IMR-90 (cell line): ENCODE results near the gene TACC2. TPM values are rescaled to one million over a fixed set of nuclear protein-coding genes. Genes with fewer than 3 reads are reported as not detected.

Experiments
- ATAC-seq: fragments of 200-7000 bp; cut with Tn5 transposase; 2 replicates; pipeline ENCODE4 v1.9.1; 2020; ENCODE audit warnings: low read depth, mild to moderate bottlenecking, moderate library complexity
- BruUV-seq: library from RNA; stranded (reverse); fragments of 400-500 nt; replicated peaks from 2 replicates; lab custom pipeline; 2021; lab: Mats Ljungman, UMichigan
- CTCF ChIA-PET: fragments of 300-600 bp; formaldehyde crosslinking; extraction: SDS; loops from one replicate; lab custom pipeline; 2021; ENCODE audit warnings: antibody characterized with exemption; lab: Yijun Ruan, JAX
- POLR2A ChIA-PET: fragments of 300-600 bp; sonication (Branson Sonifier 250); formaldehyde crosslinking; loops from one replicate; lab custom pipeline; 2022; ENCODE audit warnings: antibody characterized with exemption; ENCODE audit not compliant: unreplicated experiment; lab: Charles Lee
- DNase-seq: peaks from one replicate; pipeline ENCODE4 v3.0.0; 2013
- H2AFZ ChIP-seq: replicated peaks from 2 replicates; pipeline ENCODE3; 2013; ENCODE audit warnings: low read length, mild to moderate bottlenecking; ENCODE audit not compliant: poor library complexity
- H2AK5ac ChIP-seq: 2 replicates; pipeline ENCODE4 v1.6.1; 2013; ENCODE audit warnings: low read depth, low read length, inconsistent platforms
- H2AK9ac ChIP-seq: replicated peaks from 2 replicates; pipeline ENCODE3; 2013; ENCODE audit warnings: mild to moderate bottlenecking, low read depth, low read length, moderate library complexity; ENCODE audit not compliant: poor library complexity
- H2BK120ac ChIP-seq: 2 replicates; pipeline ENCODE4 v1.6.1; 2013; ENCODE audit warnings: low read depth, low read length, inconsistent platforms
- H2BK15ac ChIP-seq: 3 replicates; pipeline ENCODE4 v1.6.1; 2013; ENCODE audit warnings: low read depth, low read length, inconsistent platforms
- H2BK20ac ChIP-seq: 2 replicates; pipeline ENCODE4 v1.6.1; 2013; ENCODE audit warnings: low read depth, mild to moderate bottlenecking, inconsistent platforms, low read length, moderate library complexity
- H2BK5ac ChIP-seq: 2 replicates; pipeline ENCODE4 v1.6.1; 2013; ENCODE audit warnings: mild to moderate bottlenecking, low read depth, low read length, inconsistent platforms; ENCODE audit not compliant: poor library complexity, severe bottlenecking
- H3K14ac ChIP-seq: replicated peaks from 2 replicates; pipeline ENCODE4 v1.6.1; 2013; ENCODE audit warnings: low read depth, low read length, inconsistent platforms
- H3K18ac ChIP-seq: 2 replicates; pipeline ENCODE4 v1.6.1; 2013; ENCODE audit warnings: low read depth, low read length, control low read depth
- H3K23ac ChIP-seq: 2 replicates; pipeline ENCODE4 v1.6.1; 2013; ENCODE audit warnings: low read depth, low read length, inconsistent platforms
- H3K27ac ChIP-seq: 2 replicates; pipeline ENCODE4 v1.5.1; 2013; ENCODE audit warnings: mild to moderate bottlenecking, control low read depth, low read length; ENCODE audit not compliant: insufficient read depth
- H3K27me3 ChIP-seq: 2 replicates; pipeline ENCODE4 v1.6.1; 2013; ENCODE audit warnings: low read length; ENCODE audit not compliant: control insufficient read depth, insufficient read depth
- H3K36me3 ChIP-seq: 2 replicates; pipeline ENCODE4 v1.6.1; 2013; ENCODE audit warnings: low read length, mixed read lengths; ENCODE audit not compliant: control insufficient read depth, insufficient read depth
- H3K4ac ChIP-seq: 2 replicates; pipeline ENCODE4 v1.6.1; 2013; ENCODE audit warnings: low read depth, low read length, inconsistent platforms
- H3K4me1 ChIP-seq: 2 replicates; pipeline ENCODE4 v1.6.1; 2013; ENCODE audit warnings: low read length, mixed read lengths; ENCODE audit not compliant: control insufficient read depth, insufficient read depth
- H3K4me2 ChIP-seq: 2 replicates; pipeline ENCODE4 v1.6.1; 2013; ENCODE audit warnings: low read depth, mild to moderate bottlenecking, control low read depth, low read length, moderate library complexity
- H3K4me3 ChIP-seq: 2 replicates; pipeline ENCODE4 v1.5.1; 2013; ENCODE audit warnings: low read depth, mild to moderate bottlenecking, control low read depth, low read length, moderate library complexity; ENCODE audit not compliant: insufficient read depth
- H3K56ac ChIP-seq: 2 replicates; pipeline ENCODE4 v1.6.1; 2013; ENCODE audit warnings: low read length, inconsistent platforms; ENCODE audit not compliant: insufficient read depth; ENCODE audit errors: extremely low read depth
- H3K79me1 ChIP-seq, 2 experiments: 2 replicates each; pipeline ENCODE4 v1.6.1; 2013; ENCODE audit warnings: low read length in 2 of 2, inconsistent platforms in 1 of 2, low read depth in 1 of 2
- H3K9ac ChIP-seq: 2 replicates; pipeline ENCODE4 v1.6.1; 2013; ENCODE audit warnings: low read depth, low read length, control low read depth
- H3K9me1 ChIP-seq: 2 replicates; pipeline ENCODE4 v1.6.1; 2013; ENCODE audit warnings: low read length, inconsistent platforms; ENCODE audit not compliant: insufficient read depth
- H3K9me3 ChIP-seq: 2 replicates; pipeline ENCODE4 v1.6.1; 2013; ENCODE audit warnings: low read length; ENCODE audit not compliant: control insufficient read depth, insufficient read depth
- H4K20me1 ChIP-seq: 2 replicates; pipeline ENCODE4 v1.6.1; 2013; ENCODE audit warnings: low read length, inconsistent platforms; ENCODE audit not compliant: insufficient read depth
- H4K5ac ChIP-seq: 2 replicates; pipeline ENCODE4 v1.6.1; 2013; ENCODE audit warnings: mild to moderate bottlenecking, low read depth, low read length, control low read depth
- H4K8ac ChIP-seq, 2 experiments: 2 replicates each; pipeline ENCODE4 v1.6.1; 2013; ENCODE audit warnings: low read depth in 2 of 2, low read length in 2 of 2, control low read depth in 1 of 2, inconsistent platforms in 1 of 2
- H4K91ac ChIP-seq: 2 replicates; pipeline ENCODE4 v1.6.1; 2013; ENCODE audit warnings: low read depth, low read length, inconsistent platforms; ENCODE audit not compliant: insufficient read depth
- BHLHE40 ChIP-seq: fragments of 150-350 bp; IDR thresholded peaks from 2 replicates; pipeline ENCODE4 v1.6.1; 2016; ENCODE audit warnings: mild to moderate bottlenecking, low read depth, low read length
- CEBPB ChIP-seq: IDR thresholded peaks from 2 replicates; pipeline ENCODE4 v1.6.1; 2012; ENCODE audit warnings: low read depth, low read length, improper control_type of control experiment
- CHD1 ChIP-seq: IDR thresholded peaks from 2 replicates; pipeline ENCODE4 v1.6.1; 2012; ENCODE audit warnings: low read depth, low read length, improper control_type of control experiment
- FOS ChIP-seq: fragments of 150-350 bp; IDR thresholded peaks from 2 replicates; pipeline ENCODE4 v1.6.1; 2016; ENCODE audit warnings: low read depth, low read length
- MAFK ChIP-seq: IDR thresholded peaks from 2 replicates; pipeline ENCODE4 v1.6.1; 2012; ENCODE audit warnings: low read depth, low read length, improper control_type of control experiment
- MAZ ChIP-seq: IDR thresholded peaks from 2 replicates; pipeline ENCODE4 v1.6.1; 2012; ENCODE audit warnings: low read depth, mild to moderate bottlenecking, low read length, improper control_type of control experiment, moderate library complexity, borderline replicate concordance
- MXI1 ChIP-seq: IDR thresholded peaks from 2 replicates; pipeline ENCODE4 v1.6.1; 2012; ENCODE audit warnings: low read depth, mild to moderate bottlenecking, low read length, moderate library complexity, borderline replicate concordance
- NFE2L2 ChIP-seq: fragments of 150-350 bp; IDR thresholded peaks from 2 replicates; pipeline ENCODE4 v1.6.1; 2016; ENCODE audit warnings: low read depth, mild to moderate bottlenecking, low read length
- POLR2A ChIP-seq: IDR thresholded peaks from 2 replicates; pipeline ENCODE4 v1.6.1; 2012; ENCODE audit warnings: mild to moderate bottlenecking, low read depth, low read length
- RAD21 ChIP-seq: IDR thresholded peaks from 2 replicates; pipeline ENCODE4 v1.6.1; 2012; ENCODE audit warnings: low read length, improper control_type of control experiment
- RCOR1 ChIP-seq: IDR thresholded peaks from 2 replicates; pipeline ENCODE4 v1.6.1; 2012; ENCODE audit warnings: mild to moderate bottlenecking, low read length, improper control_type of control experiment; ENCODE audit not compliant: insufficient replicate concordance
- RFX5 ChIP-seq: IDR thresholded peaks from 2 replicates; pipeline ENCODE4 v1.8.0; 2012; ENCODE audit warnings: low read depth, mild to moderate bottlenecking, low read length, moderate library complexity
- SMC3 ChIP-seq: fragments of 150-350 bp; IDR thresholded peaks from 2 replicates; pipeline ENCODE4 v1.6.1; 2016; ENCODE audit warnings: low read depth, mild to moderate bottlenecking, antibody characterized with exemption, low read length, moderate library complexity
- WGBS, 2 experiments: methylation state at CpG; one replicate each; pipeline versions ENCODE4 v1.1.5 to v1.1.7; 2013; ENCODE audit warnings: missing lambda C conversion rate in 2 of 2; ENCODE audit not compliant: insufficient read length in 1 of 2; ENCODE audit errors: extremely low coverage in 2 of 2; 5-methylcytosine and 5-hydroxymethylcytosine counted together
- dilution Hi-C: fragments of 300-500 bp; cut with HindIII; formaldehyde crosslinking; loops from one replicate; pipeline ENCODE4 v1.14.3; 2018; ENCODE audit warnings: low sequenced_read_pairs; ENCODE audit not compliant: unreplicated experiment
- in situ Hi-C: fragments of 300-500 bp; cut with MboI; formaldehyde crosslinking; loops from 3 replicates; pipeline ENCODE4 v1.14.3; 2019; ENCODE audit warnings: low sequenced_read_pairs, inconsistent platforms, mixed read lengths
- intact Hi-C: fragments of 100-400 bp; cut with micrococcal nuclease; formaldehyde crosslinking; loops from 2 replicates; pipeline ENCODE4 v1.10.0; 2022
- polyA plus RNA-seq, 3 experiments: library from polyadenylated mRNA; depleted of rRNA; stranded (reverse); fragments of >200 nt; gene quantifications; 2 replicates each; pipeline ENCODE4 v1.2.3, GENCODE V29; 2012; ENCODE audit warnings: low replicate concordance in 1 of 3
- total RNA-seq: library from RNA; depleted of rRNA; stranded (reverse); fragments of >200 nt; gene quantifications from 2 replicates; pipeline ENCODE4 v1.2.3, GENCODE V29; 2012
- TF ChIP-seq, protein P1 (sequence below): fragments of 150-350 bp; IDR thresholded peaks from 2 replicates; pipeline ENCODE4 v1.6.1; 2016; ENCODE audit warnings: low read depth, mild to moderate bottlenecking, low read length, moderate library complexity, borderline replicate concordance
- TF ChIP-seq, protein P2 (sequence below): fragments of 150-350 bp; IDR thresholded peaks from 2 replicates; pipeline ENCODE4 v1.6.1; 2017; ENCODE audit warnings: mild to moderate bottlenecking, antibody characterized with exemption, low read length, low read depth
- TF ChIP-seq, protein P3 (sequence below): conservative IDR thresholded peaks from 2 replicates; pipeline ENCODE4 v1.5.1; 2012; ENCODE audit warnings: mild to moderate bottlenecking, low read depth, low read length, improper control_type of control experiment

TACC2 gene
- total and polyA plus RNA-seq, 2 of the 4 experiments (the other 2 are of a cell fraction), result 2.9 to 15.4 TPM

DNA sequence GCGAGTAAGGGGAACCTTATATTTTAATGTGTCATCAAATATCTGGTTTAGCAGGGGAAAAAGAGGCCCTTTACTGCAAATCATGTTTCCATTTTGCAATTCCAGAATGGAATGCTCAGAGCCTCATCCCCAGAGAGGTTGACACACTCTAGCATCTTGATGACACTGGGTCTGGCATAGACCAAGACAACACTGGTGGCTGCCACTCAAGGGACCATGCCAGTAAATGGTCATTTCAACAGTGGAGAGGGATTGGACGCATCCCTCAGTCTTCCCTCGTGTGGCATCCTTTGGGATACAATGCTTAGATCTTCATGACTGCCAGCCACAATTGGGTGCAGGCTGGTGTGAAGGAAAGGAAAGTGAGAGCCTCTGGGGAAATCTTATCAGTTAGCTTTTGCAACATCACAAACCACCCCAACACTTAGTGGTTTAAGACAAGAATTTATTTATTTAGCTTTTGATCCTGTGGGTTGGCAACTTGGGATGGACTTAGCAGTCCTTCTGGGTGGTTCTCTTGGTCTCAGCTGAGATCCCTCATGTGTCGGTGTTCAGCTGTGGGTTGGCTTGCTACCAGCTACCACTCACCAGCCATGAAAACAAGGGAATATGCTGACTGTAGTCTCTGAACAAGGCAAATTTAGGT, 21.6 kb downstream of the TACC2 start:
- WGBS, 2 experiments, result no CpG with 5 or more reads among the region's 4 CpGs
- H4K20me1 ChIP-seq, result no peaks in the 10 kb centered on the region

More for the DNA sequence above, 21.6 kb downstream of the TACC2 start:
- no peak overlapping the region for H4K5ac ChIP-seq
- no peak overlapping the region for H4K8ac ChIP-seq
- no peak for DNase-seq
- no peak for ATAC-seq
- no peak overlapping the region for H2AK5ac ChIP-seq
- H2BK5ac ChIP-seq, result no peak overlapping the region
- no peak overlapping the region for H2AFZ ChIP-seq
- TF ChIP-seq POLR2A (no peak), BHLHE40 (no peak), MAFK (no peak), FOS (no peak), CEBPB (no peak), CHD1 (no peak), SMC3 (no peak), RCOR1 (no peak), MXI1 (no peak), MAZ (no peak), RFX5 (no peak), NFE2L2 (no peak), RAD21 (no peak)
- TF ChIP-seq, protein P1, sequence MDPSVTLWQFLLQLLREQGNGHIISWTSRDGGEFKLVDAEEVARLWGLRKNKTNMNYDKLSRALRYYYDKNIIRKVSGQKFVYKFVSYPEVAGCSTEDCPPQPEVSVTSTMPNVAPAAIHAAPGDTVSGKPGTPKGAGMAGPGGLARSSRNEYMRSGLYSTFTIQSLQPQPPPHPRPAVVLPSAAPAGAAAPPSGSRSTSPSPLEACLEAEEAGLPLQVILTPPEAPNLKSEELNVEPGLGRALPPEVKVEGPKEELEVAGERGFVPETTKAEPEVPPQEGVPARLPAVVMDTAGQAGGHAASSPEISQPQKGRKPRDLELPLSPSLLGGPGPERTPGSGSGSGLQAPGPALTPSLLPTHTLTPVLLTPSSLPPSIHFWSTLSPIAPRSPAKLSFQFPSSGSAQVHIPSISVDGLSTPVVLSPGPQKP, result no peak
- TF ChIP-seq, protein P2, sequence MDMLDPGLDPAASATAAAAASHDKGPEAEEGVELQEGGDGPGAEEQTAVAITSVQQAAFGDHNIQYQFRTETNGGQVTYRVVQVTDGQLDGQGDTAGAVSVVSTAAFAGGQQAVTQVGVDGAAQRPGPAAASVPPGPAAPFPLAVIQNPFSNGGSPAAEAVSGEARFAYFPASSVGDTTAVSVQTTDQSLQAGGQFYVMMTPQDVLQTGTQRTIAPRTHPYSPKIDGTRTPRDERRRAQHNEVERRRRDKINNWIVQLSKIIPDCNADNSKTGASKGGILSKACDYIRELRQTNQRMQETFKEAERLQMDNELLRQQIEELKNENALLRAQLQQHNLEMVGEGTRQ, result no peak
- TF ChIP-seq, protein P3, sequence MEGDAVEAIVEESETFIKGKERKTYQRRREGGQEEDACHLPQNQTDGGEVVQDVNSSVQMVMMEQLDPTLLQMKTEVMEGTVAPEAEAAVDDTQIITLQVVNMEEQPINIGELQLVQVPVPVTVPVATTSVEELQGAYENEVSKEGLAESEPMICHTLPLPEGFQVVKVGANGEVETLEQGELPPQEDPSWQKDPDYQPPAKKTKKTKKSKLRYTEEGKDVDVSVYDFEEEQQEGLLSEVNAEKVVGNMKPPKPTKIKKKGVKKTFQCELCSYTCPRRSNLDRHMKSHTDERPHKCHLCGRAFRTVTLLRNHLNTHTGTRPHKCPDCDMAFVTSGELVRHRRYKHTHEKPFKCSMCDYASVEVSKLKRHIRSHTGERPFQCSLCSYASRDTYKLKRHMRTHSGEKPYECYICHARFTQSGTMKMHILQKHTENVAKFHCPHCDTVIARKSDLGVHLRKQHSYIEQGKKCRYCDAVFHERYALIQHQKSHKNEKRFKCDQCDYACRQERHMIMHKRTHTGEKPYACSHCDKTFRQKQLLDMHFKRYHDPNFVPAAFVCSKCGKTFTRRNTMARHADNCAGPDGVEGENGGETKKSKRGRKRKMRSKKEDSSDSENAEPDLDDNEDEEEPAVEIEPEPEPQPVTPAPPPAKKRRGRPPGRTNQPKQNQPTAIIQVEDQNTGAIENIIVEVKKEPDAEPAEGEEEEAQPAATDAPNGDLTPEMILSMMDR, result no peak
- POLR2A ChIA-PET, result no interaction called here
- no peak overlapping the region for H4K91ac ChIP-seq
- H3K27ac ChIP-seq, result no peak overlapping the region
- in situ Hi-C loops, result no loop called here
- H3K14ac ChIP-seq, result no peak overlapping the region
- no peaks in the 10 kb centered on the region for H3K4me1 ChIP-seq
- H2BK15ac ChIP-seq, result no peak overlapping the region
- dilution Hi-C loops, result no loop called here
- no peak overlapping the region for H3K9ac ChIP-seq
- no TSS peak for BruUV-seq
- H3K27me3 ChIP-seq, result peaks cover 7% of the 10 kb centered on the region; the same call in 1 of the 2 replicates
- H2AK9ac ChIP-seq, result no peak overlapping the region
- H2BK120ac ChIP-seq, result no peak overlapping the region
- no peak overlapping the region for H3K4ac ChIP-seq
- H2BK20ac ChIP-seq, result no peak overlapping the region
- H3K23ac ChIP-seq, result no peak overlapping the region
- no peak overlapping the region for H3K4me3 ChIP-seq
- no peak overlapping the region for H3K18ac ChIP-seq
- no peak overlapping the region for H3K4me2 ChIP-seq
- H3K36me3 ChIP-seq, result no peaks in the 10 kb centered on the region
- CTCF ChIA-PET, result no interaction called here
- H3K79me1 ChIP-seq, result no peaks in the 10 kb centered on the region
- no peak overlapping the region for H3K56ac ChIP-seq
- intact Hi-C loops, result no loop called here
- H3K9me1 ChIP-seq, result no peaks in the 10 kb centered on the region
- peaks cover 4% of the 10 kb centered on the region; the same call in 1 of the 2 replicates for H3K9me3 ChIP-seq
